ENCODE measurements around the gene CHCHD4.

The CHCHD4 gene

GRCh38 chr3:14137004-14137403 lies 12.3 kb upstream of the CHCHD4 start:
- DNase-seq: peak in 1 of 51 donors; percentile 43

GRCh38 chr3:14135581-14135980 lies 10.9 kb upstream of the CHCHD4 start:
- no peak for DNase-seq

- no peak for DNase-seq
Measured at GRCh38 chr3:14134291-14134690, 9.6 kb upstream of the CHCHD4 start.

GRCh38 chr3:14133876-14134275 lies 9.2 kb upstream of the CHCHD4 start:
- peak in 1 of 51 donors; percentile 50 for DNase-seq

GRCh38 chr3:14133188-14133800 lies 8.6 kb upstream of the CHCHD4 start:
- DNase-seq: no peak

GRCh38 chr3:14132689-14133088 lies 8.0 kb upstream of the CHCHD4 start:
- no peak for DNase-seq

- no peak for DNase-seq
Measured at GRCh38 chr3:14132120-14132519, 7.5 kb upstream of the CHCHD4 start.

GRCh38 chr3:14131134-14131533 lies 6.5 kb upstream of the CHCHD4 start:
- no peak for DNase-seq

GRCh38 chr3:14130707-14131106 lies 6.0 kb upstream of the CHCHD4 start:
- no peak for DNase-seq

GRCh38 chr3:14130230-14130629 lies 5.6 kb upstream of the CHCHD4 start:
- DNase-seq: no peak

- DNase-seq: no peak
Measured at GRCh38 chr3:14129296-14129695, 4.6 kb upstream of the CHCHD4 start.

- DNase-seq: no peak
Measured at GRCh38 chr3:14128724-14129123, 4.1 kb upstream of the CHCHD4 start.

GRCh38 chr3:14127516-14128161 lies 3.0 kb upstream of the CHCHD4 start:
- no peak for DNase-seq

- no peak for DNase-seq
Measured at GRCh38 chr3:14126887-14127505, 2.3 kb upstream of the CHCHD4 start.

- no peak for DNase-seq
Measured at GRCh38 chr3:14126017-14126886, 1.6 kb upstream of the CHCHD4 start.

- DNase-seq: peak in 19 of 51 donors; percentile 17 to 71 (median 53)
Measured at GRCh38 chr3:14125193-14126016, 735 bp upstream of the CHCHD4 start.

GRCh38 chr3:14124223-14124614 lies 451 bp downstream of the CHCHD4 start:
- DNase-seq: peak in 41 of 51 donors; percentile 27 to 90 (median 66)

- DNase-seq: no peak
Measured at GRCh38 chr3:14123308-14124222, 1.1 kb downstream of the CHCHD4 start.

GRCh38 chr3:14122301-14122700 lies 2.4 kb downstream of the CHCHD4 start:
- no peak for DNase-seq

- no peak for DNase-seq
Measured at GRCh38 chr3:14121859-14122258, 2.8 kb downstream of the CHCHD4 start.
